IMR-90 (cell line): ENCODE measurements around the gene KRT72.

Experiments
- BHLHE40 ChIP-seq: fragments of 150-350 bp; IDR thresholded peaks from 2 replicates; pipeline ENCODE4 v1.6.1; 2016; ENCODE audit warnings: mild to moderate bottlenecking, low read depth, low read length
- CEBPB ChIP-seq: IDR thresholded peaks from 2 replicates; pipeline ENCODE4 v1.6.1; 2012; ENCODE audit warnings: low read depth, low read length, improper control_type of control experiment
- CHD1 ChIP-seq: IDR thresholded peaks from 2 replicates; pipeline ENCODE4 v1.6.1; 2012; ENCODE audit warnings: low read depth, low read length, improper control_type of control experiment
- FOS ChIP-seq: fragments of 150-350 bp; IDR thresholded peaks from 2 replicates; pipeline ENCODE4 v1.6.1; 2016; ENCODE audit warnings: low read depth, low read length
- MAFK ChIP-seq: IDR thresholded peaks from 2 replicates; pipeline ENCODE4 v1.6.1; 2012; ENCODE audit warnings: low read depth, low read length, improper control_type of control experiment
- MAZ ChIP-seq: IDR thresholded peaks from 2 replicates; pipeline ENCODE4 v1.6.1; 2012; ENCODE audit warnings: low read depth, mild to moderate bottlenecking, low read length, improper control_type of control experiment, moderate library complexity, borderline replicate concordance
- MXI1 ChIP-seq: IDR thresholded peaks from 2 replicates; pipeline ENCODE4 v1.6.1; 2012; ENCODE audit warnings: low read depth, mild to moderate bottlenecking, low read length, moderate library complexity, borderline replicate concordance
- POLR2A ChIP-seq: IDR thresholded peaks from 2 replicates; pipeline ENCODE4 v1.6.1; 2012; ENCODE audit warnings: mild to moderate bottlenecking, low read depth, low read length
- RAD21 ChIP-seq: IDR thresholded peaks from 2 replicates; pipeline ENCODE4 v1.6.1; 2012; ENCODE audit warnings: low read length, improper control_type of control experiment
- RCOR1 ChIP-seq: IDR thresholded peaks from 2 replicates; pipeline ENCODE4 v1.6.1; 2012; ENCODE audit warnings: mild to moderate bottlenecking, low read length, improper control_type of control experiment; ENCODE audit not compliant: insufficient replicate concordance
- RFX5 ChIP-seq: IDR thresholded peaks from 2 replicates; pipeline ENCODE4 v1.8.0; 2012; ENCODE audit warnings: low read depth, mild to moderate bottlenecking, low read length, moderate library complexity
- SMC3 ChIP-seq: fragments of 150-350 bp; IDR thresholded peaks from 2 replicates; pipeline ENCODE4 v1.6.1; 2016; ENCODE audit warnings: low read depth, mild to moderate bottlenecking, antibody characterized with exemption, low read length, moderate library complexity
- TF ChIP-seq, protein P1 (sequence below): conservative IDR thresholded peaks from 2 replicates; pipeline ENCODE4 v1.5.1; 2012; ENCODE audit warnings: mild to moderate bottlenecking, low read depth, low read length, improper control_type of control experiment
- TF ChIP-seq, protein P2 (sequence below): fragments of 150-350 bp; IDR thresholded peaks from 2 replicates; pipeline ENCODE4 v1.6.1; 2016; ENCODE audit warnings: low read depth, mild to moderate bottlenecking, low read length, moderate library complexity, borderline replicate concordance

DNA sequence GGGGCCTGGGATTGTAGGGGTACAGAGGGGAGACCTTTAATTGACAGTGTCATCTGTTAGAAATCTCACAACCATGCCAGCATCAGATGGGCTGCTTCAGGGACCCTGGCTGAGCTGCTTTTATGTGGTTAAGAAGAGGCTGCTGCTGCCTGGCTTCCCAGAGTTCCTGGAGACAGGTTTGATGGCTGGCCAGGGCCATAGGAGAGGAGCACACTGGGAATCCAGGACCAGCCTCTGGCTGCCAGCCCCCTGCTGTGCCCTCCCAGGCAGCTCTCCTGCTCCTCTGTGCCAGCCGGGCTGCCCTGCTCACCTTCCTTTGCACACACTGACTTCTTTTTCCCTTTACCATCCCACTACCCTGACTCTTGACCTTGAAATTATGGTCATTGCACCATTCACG lies 17.6 kb upstream of the KRT72 start:
- TF ChIP-seq, protein P1, sequence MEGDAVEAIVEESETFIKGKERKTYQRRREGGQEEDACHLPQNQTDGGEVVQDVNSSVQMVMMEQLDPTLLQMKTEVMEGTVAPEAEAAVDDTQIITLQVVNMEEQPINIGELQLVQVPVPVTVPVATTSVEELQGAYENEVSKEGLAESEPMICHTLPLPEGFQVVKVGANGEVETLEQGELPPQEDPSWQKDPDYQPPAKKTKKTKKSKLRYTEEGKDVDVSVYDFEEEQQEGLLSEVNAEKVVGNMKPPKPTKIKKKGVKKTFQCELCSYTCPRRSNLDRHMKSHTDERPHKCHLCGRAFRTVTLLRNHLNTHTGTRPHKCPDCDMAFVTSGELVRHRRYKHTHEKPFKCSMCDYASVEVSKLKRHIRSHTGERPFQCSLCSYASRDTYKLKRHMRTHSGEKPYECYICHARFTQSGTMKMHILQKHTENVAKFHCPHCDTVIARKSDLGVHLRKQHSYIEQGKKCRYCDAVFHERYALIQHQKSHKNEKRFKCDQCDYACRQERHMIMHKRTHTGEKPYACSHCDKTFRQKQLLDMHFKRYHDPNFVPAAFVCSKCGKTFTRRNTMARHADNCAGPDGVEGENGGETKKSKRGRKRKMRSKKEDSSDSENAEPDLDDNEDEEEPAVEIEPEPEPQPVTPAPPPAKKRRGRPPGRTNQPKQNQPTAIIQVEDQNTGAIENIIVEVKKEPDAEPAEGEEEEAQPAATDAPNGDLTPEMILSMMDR: no peak
- TF ChIP-seq POLR2A: no peak
- no peak for TF ChIP-seq SMC3
- TF ChIP-seq RCOR1: no peak
- TF ChIP-seq BHLHE40: no peak
- no peak for TF ChIP-seq RAD21
- TF ChIP-seq FOS: no peak
- TF ChIP-seq CHD1: no peak
- TF ChIP-seq MXI1: no peak
- TF ChIP-seq RFX5: no peak
- no peak for TF ChIP-seq MAZ
- TF ChIP-seq MAFK: no peak
- no peak for TF ChIP-seq CEBPB
- TF ChIP-seq, protein P2, sequence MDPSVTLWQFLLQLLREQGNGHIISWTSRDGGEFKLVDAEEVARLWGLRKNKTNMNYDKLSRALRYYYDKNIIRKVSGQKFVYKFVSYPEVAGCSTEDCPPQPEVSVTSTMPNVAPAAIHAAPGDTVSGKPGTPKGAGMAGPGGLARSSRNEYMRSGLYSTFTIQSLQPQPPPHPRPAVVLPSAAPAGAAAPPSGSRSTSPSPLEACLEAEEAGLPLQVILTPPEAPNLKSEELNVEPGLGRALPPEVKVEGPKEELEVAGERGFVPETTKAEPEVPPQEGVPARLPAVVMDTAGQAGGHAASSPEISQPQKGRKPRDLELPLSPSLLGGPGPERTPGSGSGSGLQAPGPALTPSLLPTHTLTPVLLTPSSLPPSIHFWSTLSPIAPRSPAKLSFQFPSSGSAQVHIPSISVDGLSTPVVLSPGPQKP: no peak
